ENCODE measurements around the gene SLC28A3.

DNA sequence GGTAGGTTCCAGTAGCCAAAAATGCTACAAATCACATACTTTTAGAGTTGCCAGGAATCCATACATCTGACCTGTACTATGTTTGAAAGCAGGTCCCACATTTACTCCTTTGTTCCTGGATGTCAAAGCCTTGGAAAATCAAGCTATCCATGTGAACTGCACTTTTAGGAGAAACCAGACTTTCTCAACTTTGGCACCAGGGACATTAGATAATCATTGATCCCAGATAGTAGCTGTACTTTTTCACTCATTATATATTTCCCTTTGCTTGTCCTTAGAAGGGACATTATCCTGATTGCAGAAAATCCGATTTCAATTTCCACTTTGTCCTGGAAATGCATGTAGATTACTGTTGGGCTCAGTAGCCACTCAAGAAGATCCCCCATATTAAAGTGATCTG lies 44.1 kb upstream of the SLC28A3 start:
- TF ChIP-seq POLR2A (IDR thresholded peaks at IDR 0.05): no peak
- no peak for TF ChIP-seq POLR2AphosphoS5 (IDR thresholded peaks at IDR 0.05)
- TF ChIP-seq, protein P1, sequence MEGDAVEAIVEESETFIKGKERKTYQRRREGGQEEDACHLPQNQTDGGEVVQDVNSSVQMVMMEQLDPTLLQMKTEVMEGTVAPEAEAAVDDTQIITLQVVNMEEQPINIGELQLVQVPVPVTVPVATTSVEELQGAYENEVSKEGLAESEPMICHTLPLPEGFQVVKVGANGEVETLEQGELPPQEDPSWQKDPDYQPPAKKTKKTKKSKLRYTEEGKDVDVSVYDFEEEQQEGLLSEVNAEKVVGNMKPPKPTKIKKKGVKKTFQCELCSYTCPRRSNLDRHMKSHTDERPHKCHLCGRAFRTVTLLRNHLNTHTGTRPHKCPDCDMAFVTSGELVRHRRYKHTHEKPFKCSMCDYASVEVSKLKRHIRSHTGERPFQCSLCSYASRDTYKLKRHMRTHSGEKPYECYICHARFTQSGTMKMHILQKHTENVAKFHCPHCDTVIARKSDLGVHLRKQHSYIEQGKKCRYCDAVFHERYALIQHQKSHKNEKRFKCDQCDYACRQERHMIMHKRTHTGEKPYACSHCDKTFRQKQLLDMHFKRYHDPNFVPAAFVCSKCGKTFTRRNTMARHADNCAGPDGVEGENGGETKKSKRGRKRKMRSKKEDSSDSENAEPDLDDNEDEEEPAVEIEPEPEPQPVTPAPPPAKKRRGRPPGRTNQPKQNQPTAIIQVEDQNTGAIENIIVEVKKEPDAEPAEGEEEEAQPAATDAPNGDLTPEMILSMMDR (IDR thresholded peaks at IDR 0.05): no peak
- TF ChIP-seq EP300 (IDR thresholded peaks at IDR 0.05): no peak

Data from gastroesophageal sphincter (tissue), 3 donors.